Transverse colon (tissue), 4 donors: Measurements from ENCODE around the gene SHISA9. TPM values are rescaled to one million over a fixed set of nuclear protein-coding genes. Genes with fewer than 3 reads are reported as not detected.

ENCODE experiments used
- DNase-seq: peaks from one replicate; pipeline ENCODE4 v3.0.0-alpha.2; 2019
- H3K27ac ChIP-seq, 4 donors: fragments of 200-600 bp; sonication (generic); 2 replicates each; pipeline ENCODE4 v1.5.1; 2016 to 2018; ENCODE audit warnings: inconsistent platforms in 4 of 4
- H3K27me3 ChIP-seq: fragments of 200-600 bp; sonication (generic); 2 replicates; pipeline ENCODE4 v1.5.1; 2017; ENCODE audit warnings: inconsistent platforms
- H3K36me3 ChIP-seq, 4 donors: fragments of 200-600 bp; sonication (generic); 2 replicates each; pipeline ENCODE4 v1.5.1; 2017 to 2019; ENCODE audit warnings: inconsistent platforms in 4 of 4
- H3K4me1 ChIP-seq, 4 donors: fragments of 200-600 bp; sonication (generic); 2 replicates each; pipeline ENCODE4 v1.5.1; 2017 to 2020; ENCODE audit warnings: inconsistent platforms in 4 of 4
- H3K4me3 ChIP-seq, 4 donors: fragments of 200-600 bp; sonication (generic); 1 replicate in 1 of 4; 2 replicates in 3 of 4; pipeline versions ENCODE4 v1.5.1 to v1.6.1; 2017 to 2019; ENCODE audit warnings: inconsistent platforms in 4 of 4
- H3K9me3 ChIP-seq, 2 donors: fragments of 200-600 bp; sonication (generic); 2 replicates each; pipeline ENCODE4 v1.5.1; 2017 to 2019; ENCODE audit warnings: inconsistent platforms in 2 of 2
- EP300 ChIP-seq: sonication (generic); formaldehyde crosslinking; IDR thresholded peaks from one replicate; pipeline ENCODE4 v1.6.1; 2017; ENCODE audit warnings: antibody characterized with exemption, low read depth
- POLR2A ChIP-seq: fragments of 450-650 bp; IDR thresholded peaks from one replicate; pipeline ENCODE4 v1.6.1; 2016; ENCODE audit warnings: antibody characterized with exemption, mild to moderate bottlenecking, moderate library complexity
- POLR2AphosphoS5 ChIP-seq, 3 donors: sonication (generic); formaldehyde crosslinking; IDR thresholded peaks; one replicate each; pipeline ENCODE4 v1.6.1; 2016; ENCODE audit warnings: antibody characterized with exemption in 3 of 3
- WGBS, 2 donors: methylation state at CpG; one replicate each; pipeline ENCODE4 v1.1.5; 2018; ENCODE audit warnings: low coverage in 1 of 2; 5-methylcytosine and 5-hydroxymethylcytosine counted together
- in situ Hi-C, 4 donors: fragments of 200-750 bp; cut with MboI; loops; one replicate each; pipeline versions ENCODE4 v1.15.0 to v1.15.1; 2017; ENCODE audit warnings: low sequenced_read_pairs in 3 of 4, low pct_ligation_motif_present in 1 of 4, low pct_unique_long_range_greater_than_20kb in 1 of 4
- intact Hi-C: fragments of 100-400 bp; cut with DNase I; formaldehyde crosslinking; loops from one replicate; pipeline ENCODE4 v1.15.1; 2023; ENCODE audit warnings: low total_unique reads
- total RNA-seq, 4 donors: library from RNA; depleted of rRNA; stranded (reverse); fragments of >200 nt; gene quantifications; one replicate each; pipeline ENCODE4 v1.1.0, GENCODE V29; 2016
- TF ChIP-seq, protein P1 (sequence below), 5 experiments: fragments of 200-600 bp in 3 of 5; fragments of 450-650 bp in 2 of 5; sonication (generic) in 3 of 5; IDR thresholded peaks; 1 replicate in 2 of 5; 2 replicates in 3 of 5; pipeline ENCODE4 v1.5.1; 2016 to 2017; ENCODE audit warnings: antibody characterized with exemption in 5 of 5, inconsistent platforms in 3 of 5, mild to moderate bottlenecking in 2 of 5, moderate library complexity in 1 of 5

Gene SHISA9
- total RNA-seq, 4 donors from 2014 or later = 1.3 to 37.6 (median 2.1) TPM

DNA sequence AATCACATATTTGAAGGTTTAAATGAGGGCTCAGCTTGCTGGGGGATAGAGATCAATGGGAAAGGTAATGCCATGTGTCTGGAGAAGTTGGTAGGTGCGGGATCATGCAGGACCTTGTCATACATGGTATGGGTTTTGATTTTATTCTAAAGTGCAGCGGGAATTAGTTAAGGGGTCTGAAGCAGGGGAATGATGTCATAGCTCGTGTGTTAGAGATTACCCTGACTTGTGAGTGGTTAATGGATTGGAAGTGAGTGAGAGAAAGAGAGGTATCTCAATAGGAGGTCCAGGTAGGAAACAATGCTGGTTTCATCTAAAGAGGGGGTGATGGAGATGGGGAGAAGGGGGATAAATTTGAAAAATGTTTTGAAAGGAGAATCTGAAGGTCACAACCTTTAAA, 280.0 kb downstream of the SHISA9 start:
- Histone ChIP-seq H3K9me3 (peaks cover 0 to 5% of the 10 kb centered on the region in 2 donors), H3K4me3 (no peak overlapping the region), H3K27me3 (no peaks in the 10 kb centered on the region), H3K4me1 (no peaks in the 10 kb centered on the region), H3K36me3 (no peaks in the 10 kb centered on the region), H3K27ac (no peak overlapping the region)
- no peak for DNase-seq
- intact Hi-C loops (no loop called here), in situ Hi-C loops (no loop called here)
- WGBS, 2 donors = 55 to 64% methylated on average over 2 to 3 of the region's 3 CpGs
- no peak for TF ChIP-seq POLR2A
- TF ChIP-seq POLR2AphosphoS5 (IDR thresholded peaks at IDR 0.05) = no peak
- TF ChIP-seq, protein P1, sequence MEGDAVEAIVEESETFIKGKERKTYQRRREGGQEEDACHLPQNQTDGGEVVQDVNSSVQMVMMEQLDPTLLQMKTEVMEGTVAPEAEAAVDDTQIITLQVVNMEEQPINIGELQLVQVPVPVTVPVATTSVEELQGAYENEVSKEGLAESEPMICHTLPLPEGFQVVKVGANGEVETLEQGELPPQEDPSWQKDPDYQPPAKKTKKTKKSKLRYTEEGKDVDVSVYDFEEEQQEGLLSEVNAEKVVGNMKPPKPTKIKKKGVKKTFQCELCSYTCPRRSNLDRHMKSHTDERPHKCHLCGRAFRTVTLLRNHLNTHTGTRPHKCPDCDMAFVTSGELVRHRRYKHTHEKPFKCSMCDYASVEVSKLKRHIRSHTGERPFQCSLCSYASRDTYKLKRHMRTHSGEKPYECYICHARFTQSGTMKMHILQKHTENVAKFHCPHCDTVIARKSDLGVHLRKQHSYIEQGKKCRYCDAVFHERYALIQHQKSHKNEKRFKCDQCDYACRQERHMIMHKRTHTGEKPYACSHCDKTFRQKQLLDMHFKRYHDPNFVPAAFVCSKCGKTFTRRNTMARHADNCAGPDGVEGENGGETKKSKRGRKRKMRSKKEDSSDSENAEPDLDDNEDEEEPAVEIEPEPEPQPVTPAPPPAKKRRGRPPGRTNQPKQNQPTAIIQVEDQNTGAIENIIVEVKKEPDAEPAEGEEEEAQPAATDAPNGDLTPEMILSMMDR (IDR thresholded peaks at IDR 0.05) = no peak
- no peak for TF ChIP-seq EP300

- H3K27ac ChIP-seq = no peak overlapping the region
- H3K36me3 ChIP-seq = no peaks in the 10 kb centered on the region
- intact Hi-C loops (no loop called here), in situ Hi-C loops (no loop called here)
- no peak for DNase-seq
- H3K4me3 ChIP-seq = no peak overlapping the region
- no peak for TF ChIP-seq POLR2AphosphoS5 (IDR thresholded peaks at IDR 0.05)
- no peak for TF ChIP-seq EP300
- TF ChIP-seq, protein P1 (IDR thresholded peaks at IDR 0.05) = no peak
- no peak for TF ChIP-seq POLR2A
- H3K27me3 ChIP-seq = no peaks in the 10 kb centered on the region
- WGBS, 2 donors = 50% methylated on average over 4 to 5 of the region's 5 CpGs
- H3K4me1 ChIP-seq = no peaks in the 10 kb centered on the region
- H3K9me3 ChIP-seq = peaks cover 0 to 5% of the 10 kb centered on the region in 2 donors
Observed at GRCh38 chr16:13186813-13187212, 285.4 kb downstream of the SHISA9 start.

- DNase-seq = no peak
- Histone ChIP-seq H3K27me3 (no peaks in the 10 kb centered on the region), H3K4me1 (no peaks in the 10 kb centered on the region), H3K27ac (no peak overlapping the region), H3K9me3 (no peaks in the 10 kb centered on the region), H3K4me3 (no peak overlapping the region), H3K36me3 (no peaks in the 10 kb centered on the region)
- TF ChIP-seq POLR2A (no peak), POLR2AphosphoS5 (IDR thresholded peaks at IDR 0.05) (no peak), EP300 (no peak)
- TF ChIP-seq, protein P1 (IDR thresholded peaks at IDR 0.05) = no peak
- intact Hi-C loops (no loop called here), in situ Hi-C loops (no loop called here)
- WGBS, 2 donors = 81% methylated on average over 6 to 7 of the region's 7 CpGs
Observed at GRCh38 chr16:13189250-13189649, 287.9 kb downstream of the SHISA9 start.

GRCh38 chr16:13193721-13194120, 292.3 kb downstream of the SHISA9 start:
- in situ Hi-C loops = no loop called here
- Histone ChIP-seq H3K27ac (no peak overlapping the region), H3K36me3 (no peaks in the 10 kb centered on the region), H3K27me3 (no peaks in the 10 kb centered on the region), H3K9me3 (no peaks in the 10 kb centered on the region), H3K4me3 (no peak overlapping the region), H3K4me1 (no peaks in the 10 kb centered on the region)
- WGBS, 2 donors = 67 to 80% methylated on average over 1 of the region's 1 CpG
- no peak for DNase-seq
- intact Hi-C loops = no loop called here
- TF ChIP-seq POLR2A (no peak), EP300 (no peak), POLR2AphosphoS5 (IDR thresholded peaks at IDR 0.05) (no peak)
- TF ChIP-seq, protein P1 (IDR thresholded peaks at IDR 0.05) = no peak
